GM19467 (cell line): ENCODE data around the gene USP49.

Experiments used
- ATAC-seq: cut with Tn5 transposase; IDR thresholded peaks from one replicate; pipeline ENCODE4 v1.9.1; 2021; ENCODE audit warnings: mild to moderate bottlenecking, moderate library complexity; ENCODE audit not compliant: unreplicated experiment

USP49 gene

DNA sequence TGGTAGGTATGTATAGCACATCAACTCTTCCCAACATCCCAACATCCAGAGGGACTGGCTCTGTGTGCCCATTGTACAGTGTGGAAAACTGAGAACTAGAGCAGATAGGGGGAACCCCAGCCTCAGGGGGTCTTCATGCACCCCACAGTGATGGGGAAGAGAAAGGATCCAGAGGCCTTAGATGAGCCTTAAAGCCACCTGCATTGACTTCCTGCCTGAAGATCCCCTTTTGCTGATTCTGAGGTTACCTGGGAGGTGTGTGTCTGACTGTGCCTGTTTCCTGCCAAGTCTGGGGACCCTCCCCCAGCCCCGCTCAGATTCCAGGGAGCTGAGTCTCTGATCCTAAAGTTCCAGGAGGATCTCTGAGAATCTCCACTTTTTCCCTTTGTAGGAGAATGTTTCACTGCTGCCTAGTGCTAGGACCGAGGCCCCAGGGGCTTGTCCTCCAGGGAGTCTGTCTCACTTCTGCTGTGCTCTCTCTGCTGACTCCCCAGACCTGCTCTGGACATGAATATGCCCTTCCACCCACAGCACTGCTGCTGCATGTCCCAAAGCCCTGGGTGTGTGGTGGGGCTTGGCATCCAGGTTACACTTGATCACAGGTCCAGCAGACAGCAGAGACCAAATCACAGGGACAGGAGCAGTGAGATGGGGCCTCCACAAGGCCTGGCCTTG is 135.1 kb downstream of the USP49 start:
- no peak for ATAC-seq

DNA sequence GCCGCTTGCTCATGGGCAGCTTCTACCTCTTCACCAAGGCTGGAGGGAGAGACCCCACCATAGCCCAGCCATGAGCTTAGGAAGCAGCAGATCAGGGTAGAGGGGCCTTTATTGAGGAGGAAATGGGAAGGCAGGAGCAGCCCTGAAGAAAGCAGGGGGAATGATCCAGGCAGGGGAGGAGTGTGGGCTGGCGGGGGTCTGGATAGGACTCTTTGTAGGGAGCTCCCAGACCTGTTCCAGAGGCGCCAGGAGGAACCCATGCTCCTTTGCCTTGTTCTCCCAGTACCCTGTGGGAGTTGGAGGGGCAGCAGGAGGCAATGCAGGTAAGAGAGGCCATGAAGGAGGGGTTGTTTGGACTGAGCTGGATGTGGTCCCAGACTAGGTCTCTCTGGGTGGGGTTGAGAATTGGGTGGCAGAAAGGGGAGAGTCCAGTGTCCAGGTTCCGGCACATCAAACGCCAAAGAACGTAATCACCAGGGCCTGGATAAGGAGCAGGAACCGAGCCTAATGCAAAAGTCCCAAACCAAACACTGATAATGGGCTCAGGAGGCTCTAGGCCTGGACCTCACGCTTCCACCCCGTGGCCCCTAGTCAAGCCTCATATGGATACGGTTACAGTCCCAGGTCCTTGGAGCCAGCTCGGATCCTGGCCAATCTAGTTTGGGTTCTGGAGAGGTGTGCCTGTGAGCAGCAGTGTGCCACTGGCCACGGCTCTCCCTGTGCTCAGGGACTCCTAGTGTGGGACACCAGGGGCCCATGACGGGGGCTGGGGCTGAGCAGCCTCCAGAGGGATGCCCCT is 135.9 kb downstream of the USP49 start:
- no peak for ATAC-seq

DNA sequence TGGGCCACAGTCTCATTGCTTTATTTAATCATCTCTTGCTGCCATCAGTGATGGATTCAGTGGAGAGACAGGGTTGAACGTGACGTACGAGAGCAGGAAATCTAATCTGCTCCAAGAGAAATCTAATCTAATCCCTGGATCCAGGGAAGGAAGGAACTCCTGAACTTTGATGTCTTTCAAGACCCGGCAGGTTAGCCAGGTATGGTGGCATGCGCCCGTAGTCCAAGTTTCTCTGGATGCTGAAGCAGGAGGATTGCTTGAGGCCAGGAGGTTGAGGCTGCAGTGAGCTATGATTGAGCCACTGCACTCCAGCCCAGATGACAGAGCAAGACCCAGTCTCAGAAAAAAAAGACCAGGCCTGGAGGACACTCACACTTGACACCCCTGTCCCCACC is 136.5 kb downstream of the USP49 start:
- no peak for ATAC-seq

DNA sequence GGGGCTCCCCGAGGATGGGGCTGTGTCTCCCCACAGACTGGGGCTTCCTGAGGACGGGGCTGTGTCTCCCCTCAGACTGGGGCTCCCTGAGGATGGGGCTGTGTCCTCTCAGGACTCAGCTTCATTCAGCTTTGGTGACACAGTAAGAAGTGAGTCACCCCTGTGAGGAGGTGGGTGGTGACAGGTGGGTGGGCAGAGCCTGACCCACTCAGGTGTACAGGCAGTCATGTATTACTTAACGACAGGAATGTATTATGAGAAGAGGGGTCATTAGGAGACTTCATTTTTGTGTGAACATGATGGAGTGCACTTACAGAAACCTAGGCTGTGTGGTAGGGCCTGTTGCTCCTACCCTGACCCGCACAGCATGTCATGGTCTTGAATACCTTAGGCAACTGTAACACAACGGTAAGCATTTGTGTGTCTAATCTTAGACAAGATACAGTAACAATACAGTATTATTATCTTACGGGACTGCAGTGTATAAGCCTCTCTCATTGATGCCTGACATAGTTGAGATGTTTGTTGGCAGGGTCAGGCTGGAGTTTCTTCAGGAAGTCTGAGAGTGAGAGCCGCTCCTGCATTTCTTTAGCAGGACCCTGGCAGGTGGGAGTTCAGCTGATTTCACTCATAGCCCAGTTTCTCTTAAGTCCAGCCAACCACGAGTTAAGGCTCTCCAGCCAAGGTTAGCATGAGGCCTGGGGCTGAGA is 137.1 kb downstream of the USP49 start:
- no peak for ATAC-seq

DNA sequence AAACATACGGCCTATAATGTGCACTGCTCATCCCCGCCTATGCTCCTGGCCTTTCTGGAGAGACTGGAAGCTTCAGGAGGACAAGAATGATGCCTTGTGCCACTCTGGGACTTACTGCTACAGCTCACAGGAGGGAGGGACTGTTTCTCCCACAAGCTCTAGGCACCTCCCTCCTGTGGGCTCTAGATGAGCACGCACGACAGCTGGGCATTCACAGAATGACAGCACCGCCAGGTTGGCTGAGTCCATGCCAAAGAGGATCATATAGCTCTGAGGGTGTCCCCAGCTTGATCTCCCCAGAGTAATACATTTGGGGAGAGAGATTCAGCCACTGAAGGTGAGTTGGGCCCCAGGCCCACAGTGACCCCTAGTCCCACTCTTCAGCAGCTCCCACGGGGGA is 137.9 kb downstream of the USP49 start:
- ATAC-seq: no peak

DNA sequence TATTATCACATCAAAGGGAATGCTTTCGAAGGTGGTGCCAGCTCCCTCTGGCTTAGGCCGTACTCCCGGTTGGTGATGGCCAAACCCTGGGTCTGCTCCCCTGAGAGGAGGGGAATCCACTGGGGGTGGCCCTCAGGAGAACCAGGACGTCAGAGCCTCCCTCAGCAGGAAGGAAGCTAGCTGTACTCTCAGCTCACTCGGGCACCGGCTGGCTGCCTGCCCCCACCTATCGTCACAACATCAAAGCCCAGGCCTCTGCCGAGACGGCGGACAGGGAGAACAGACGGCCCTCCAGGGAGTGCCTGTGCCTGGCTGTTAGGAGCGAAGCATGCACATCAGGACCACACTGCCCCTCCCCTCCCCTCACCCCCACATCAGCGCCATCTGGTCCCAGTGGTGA is 138.8 kb downstream of the USP49 start:
- no peak for ATAC-seq

DNA sequence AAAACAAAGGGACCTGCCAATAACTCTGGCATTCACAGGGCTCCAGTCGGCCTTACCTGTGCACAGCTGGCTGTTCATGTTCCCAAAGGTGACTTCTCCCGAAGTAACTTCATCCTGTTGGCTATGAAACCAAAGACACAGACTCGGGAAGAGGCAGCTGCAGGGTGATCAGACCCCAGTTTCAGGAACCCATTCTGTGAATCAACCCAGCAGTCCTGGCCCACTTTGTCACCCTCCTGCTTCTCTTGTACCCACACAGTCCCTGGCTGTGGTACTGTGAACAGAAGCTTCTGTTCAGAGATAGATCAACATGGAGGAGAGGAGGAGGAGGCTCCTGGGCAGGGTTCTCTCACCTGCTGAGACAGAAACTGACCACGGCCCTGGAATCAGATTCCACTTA is 139.3 kb downstream of the USP49 start:
- ATAC-seq: no peak

DNA sequence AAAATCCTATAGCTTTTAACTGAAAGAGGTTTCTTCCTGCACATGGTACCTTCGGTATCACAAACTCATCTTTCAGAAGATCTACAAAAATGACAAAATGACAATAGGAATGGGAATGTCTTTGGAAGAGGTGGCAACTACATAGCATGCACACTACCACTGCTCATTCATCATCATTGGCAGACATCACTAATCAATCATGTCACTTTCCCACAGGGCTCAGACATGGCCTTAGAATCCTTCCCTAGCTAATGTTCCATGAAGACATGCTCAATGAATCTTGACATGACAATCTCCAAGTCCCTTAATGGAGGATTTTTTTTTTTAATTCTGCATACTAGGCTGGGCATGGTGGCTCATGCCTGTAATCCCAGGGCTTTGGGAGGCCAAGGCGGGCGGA is 144.8 kb downstream of the USP49 start:
- ATAC-seq: no peak

DNA sequence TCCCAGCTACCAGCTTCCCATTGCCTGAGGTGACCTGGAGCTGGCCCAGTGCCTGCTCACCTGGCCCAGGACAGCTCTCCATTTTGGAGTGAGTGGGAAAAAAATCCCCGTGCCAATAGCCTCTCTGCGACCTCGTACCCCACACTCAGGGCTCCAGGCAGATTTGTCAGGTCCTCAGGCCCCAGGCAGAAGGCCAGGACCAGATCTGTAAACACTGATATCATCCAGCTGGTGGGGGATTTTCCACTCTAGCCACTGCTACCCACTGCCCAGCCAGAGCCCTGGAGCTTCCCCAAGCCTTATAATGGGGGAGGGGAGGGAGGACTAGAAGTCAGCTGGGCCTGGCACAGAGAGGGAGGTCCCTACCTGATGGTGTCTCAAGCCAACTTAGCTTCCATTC is 146.6 kb downstream of the USP49 start:
- ATAC-seq: no peak

DNA sequence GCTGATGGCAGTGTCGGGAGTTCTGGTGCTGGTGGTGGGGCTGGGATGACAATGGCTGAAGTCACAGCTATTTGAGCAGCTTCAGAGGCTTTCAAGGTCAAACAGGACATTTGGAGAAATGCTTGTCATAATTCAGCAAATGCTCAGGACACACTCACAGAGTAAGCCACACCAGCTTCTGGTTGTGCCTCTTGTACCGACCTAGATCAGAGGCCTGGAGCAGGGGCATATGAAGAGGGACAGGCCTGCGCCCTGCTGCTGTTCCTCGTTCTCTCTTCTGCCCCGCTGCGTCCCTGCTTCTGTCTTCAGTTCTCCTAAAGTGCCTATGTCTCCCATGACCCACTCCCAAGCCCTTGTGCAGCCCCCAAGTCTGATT is 147.1 kb downstream of the USP49 start:
- no peak for ATAC-seq

DNA sequence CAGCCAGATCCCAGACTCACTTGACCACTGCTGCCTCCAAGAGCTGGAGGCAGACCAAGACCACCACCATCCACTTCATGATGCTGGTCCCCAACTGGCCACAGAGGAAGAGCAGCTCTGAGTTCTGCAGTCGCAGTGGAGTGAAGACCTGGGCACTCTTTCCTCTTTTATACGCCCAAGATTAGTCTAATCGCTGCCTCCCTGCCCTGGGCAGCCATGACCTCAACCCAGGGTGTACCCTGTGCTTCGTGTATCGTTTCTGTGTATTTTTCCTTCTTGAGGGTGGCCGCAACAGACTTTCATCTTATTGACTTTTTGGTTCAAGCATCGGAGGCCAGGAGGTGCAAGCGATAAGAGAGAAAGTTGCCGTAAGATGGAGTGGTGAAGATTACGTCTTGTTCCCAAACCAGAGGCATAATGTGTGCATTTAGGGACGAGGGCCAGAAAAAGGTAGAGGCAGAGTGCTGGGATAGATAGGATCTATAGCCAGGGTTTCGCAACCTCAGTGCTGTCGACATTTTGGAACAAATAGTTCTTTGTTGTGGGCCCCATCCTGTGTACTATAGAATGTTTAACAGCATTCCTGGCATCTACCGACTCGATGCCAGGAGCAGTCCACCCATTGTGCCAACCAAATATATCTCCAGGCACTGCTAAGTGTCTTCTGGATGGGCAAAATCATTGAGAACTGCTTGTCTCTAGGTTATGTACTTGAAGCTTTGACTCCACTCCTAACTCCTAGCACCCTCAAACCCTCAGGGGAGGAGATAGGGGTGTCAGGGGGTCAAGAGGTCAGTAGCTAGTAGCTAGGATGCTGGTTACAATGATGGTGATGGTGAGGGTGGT is 147.7 kb downstream of the USP49 start, which contains the start of gene PGC:
TSS of gene PGC (minus strand) at position 142 of the 846 bp plus-strand sequence. CDS start at position 79, 63 bp downstream.
- no peak for ATAC-seq

DNA sequence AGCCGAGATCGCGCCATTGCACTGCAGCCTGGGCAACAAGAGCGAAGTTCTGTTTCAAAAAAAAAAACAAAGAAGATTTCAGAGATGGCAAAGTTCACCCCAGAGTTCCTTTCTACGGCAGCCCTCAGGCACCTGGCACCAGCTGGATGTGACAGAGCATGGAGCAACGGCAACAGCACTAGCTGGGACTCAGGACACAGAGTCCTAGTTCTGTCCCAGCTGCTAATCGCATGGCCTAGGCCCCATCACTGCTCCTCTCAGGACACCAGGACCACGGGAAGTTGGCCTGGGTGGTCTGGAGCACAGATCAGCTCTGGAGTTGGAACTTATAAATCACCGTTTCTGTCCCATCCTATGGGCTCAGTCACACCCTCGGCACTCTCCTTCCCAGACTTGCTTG is 149.1 kb downstream of the USP49 start:
- no peak for ATAC-seq

DNA sequence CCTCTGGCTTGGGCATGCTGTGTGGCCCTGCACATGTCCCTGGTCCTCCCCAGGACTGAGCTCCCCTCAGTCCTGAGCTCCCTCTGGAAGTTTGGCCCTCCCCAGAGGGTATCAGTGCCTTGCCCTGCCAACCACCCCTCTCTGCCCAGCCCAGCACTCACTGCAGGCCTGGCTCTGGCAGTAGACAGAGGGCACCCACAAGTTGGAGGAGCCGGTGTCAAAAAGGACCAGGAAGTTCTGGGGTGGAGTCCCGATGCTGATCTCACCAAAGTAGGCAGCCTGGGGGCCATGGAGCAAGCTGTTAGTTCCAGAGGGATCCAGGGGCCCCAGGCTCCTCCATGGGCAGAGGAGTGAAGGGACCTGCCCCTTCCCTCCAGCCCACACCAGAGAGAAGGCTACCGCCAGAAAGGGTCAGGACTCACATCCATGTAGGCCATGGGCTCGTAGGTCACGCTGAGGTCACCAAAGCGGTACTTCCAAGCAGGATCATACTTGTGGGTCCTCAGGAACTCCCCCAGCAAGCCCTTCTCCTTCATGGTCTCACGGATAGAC is 150.9 kb downstream of the USP49 start:
- ATAC-seq: no peak

DNA sequence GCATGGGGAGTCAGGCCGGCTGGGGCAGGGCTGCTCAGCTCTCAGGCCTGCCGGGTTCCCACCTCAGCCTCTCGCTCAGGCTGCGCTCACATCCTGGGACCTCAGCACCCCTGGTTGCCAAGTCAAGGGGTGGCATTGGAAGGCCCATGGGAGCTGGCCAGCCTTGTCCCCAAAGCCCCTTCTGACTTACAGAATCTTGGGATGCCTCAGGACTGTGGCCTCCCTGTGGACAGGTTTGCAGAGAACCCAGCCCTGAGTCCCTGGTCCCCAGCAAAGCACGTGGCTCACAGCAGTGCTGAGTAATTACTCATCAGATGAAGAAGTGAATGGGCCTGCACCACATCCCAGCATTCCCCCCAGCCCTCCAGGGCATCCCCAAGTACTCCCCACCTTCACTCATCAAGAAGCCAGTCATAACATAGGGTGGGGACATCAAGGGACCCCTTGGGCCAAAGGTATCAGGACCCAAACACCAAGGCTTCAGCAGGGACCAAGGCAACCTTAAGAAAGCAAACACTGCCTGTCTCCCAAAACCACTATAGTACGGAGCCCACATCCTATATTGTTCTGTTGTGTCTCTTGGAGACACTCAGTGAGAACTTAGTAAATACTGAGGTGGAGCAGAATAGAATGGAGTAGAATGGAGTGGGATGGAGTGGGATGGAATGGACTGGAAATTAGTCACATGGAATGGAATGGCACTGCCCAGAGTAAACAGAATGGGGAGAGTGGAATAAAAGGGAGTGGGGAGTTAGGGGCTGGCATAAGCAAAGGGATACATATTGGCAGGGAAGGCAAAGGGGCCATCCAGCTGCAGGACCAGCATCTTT is 151.6 kb downstream of the USP49 start:
- ATAC-seq: no peak

DNA sequence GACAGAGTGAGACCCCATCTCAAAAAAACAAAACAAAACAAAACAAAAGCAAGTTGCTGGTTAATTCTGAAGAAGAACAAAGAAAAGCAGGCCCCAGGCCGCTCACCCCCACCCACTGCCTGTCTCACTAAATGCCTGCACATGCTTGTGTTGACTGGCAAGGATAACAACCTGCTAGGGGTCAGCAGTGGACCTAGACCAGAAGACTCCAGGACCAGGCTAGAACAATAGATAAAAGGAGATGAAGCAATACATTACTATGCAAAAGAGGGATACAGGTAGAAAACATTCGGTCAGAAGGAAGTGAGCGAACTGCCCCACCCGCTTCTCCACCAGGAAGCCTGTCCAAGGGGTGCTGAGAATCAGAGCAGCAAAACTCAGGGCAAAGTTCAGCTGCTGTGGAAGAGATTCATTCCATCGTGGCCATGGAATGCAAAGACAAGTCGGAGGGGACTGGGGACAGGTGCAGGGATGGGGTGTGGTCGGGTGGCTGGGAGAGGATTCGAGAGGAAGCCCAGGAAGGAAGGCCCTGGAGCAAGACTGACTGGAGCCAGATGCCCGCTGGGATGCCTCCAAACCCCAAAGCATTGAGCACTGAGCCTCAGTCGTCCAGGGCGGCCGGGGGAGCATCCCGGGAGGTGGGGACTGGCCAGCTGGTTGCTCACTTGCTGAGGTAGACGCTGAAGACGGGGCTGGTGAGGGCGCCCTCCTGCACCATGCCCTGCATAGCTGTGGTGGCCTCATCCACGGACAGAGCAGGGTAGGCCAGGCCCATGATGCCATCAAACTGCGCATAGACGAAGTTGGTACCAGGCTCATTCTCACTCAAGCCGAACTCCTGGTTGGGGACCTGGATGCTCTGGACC is 153.3 kb downstream of the USP49 start:
- ATAC-seq: no peak

DNA sequence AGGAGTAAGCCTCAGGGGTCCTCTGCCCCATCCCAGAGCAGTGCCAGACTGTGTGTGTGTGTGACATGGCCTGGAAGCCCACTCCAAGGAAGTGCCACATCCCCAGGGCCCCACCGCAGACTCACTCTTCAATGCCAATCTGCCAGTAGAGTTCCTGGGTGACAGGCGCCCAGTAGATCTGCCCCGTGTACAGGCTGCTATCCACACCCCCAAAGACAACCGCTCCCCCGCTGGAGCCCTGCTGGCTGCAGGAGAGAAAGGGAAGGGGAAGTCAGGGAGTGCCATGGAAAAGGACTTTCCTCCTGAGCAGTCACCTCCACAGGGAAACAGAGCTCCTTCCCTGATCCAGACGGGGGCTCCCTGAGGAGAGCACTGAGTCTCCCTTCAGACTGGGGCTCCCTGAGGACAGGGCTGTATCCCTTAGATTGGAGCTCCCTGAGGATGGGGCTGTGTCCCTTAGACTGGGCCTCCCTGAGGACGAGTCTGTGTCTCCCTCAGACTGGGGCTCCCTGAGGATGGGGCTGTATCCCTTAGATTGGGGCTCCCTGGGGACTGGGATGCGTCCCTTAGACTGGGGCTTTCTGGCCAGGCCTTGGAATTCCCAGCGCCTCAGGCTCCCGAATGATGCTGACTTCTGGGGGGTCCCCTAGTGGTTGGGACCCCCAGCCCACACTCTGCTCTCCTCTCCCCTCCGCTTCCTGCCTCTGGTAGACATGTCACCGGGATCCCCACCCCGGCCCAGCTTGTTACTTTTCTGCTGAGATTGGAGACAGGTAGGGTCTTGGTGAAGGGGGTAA is 154.6 kb downstream of the USP49 start:
- no peak for ATAC-seq
